H1 (cell line): ENCODE measurements around the gene MUC13. TPM values are rescaled to one million over a fixed set of nuclear protein-coding genes. Genes with fewer than 3 reads are reported as not detected.

Source experiments
- CHD7 ChIP-seq: fragments of 300-600 bp; sonication (generic); IDR thresholded peaks from 2 replicates; pipeline ENCODE4 v1.7.1; 2012; ENCODE audit warnings: low read length, moderate library complexity, mild to moderate bottlenecking, inconsistent platforms; ENCODE audit not compliant: insufficient replicate concordance
- EGR1 ChIP-seq: IDR thresholded peaks from 2 replicates; pipeline ENCODE4 v1.6.1; 2011; ENCODE audit warnings: low read depth, low read length, borderline replicate concordance
- EP300 ChIP-seq, 2 experiments: IDR thresholded peaks; 1 replicate in 1 of 2; 2 replicates in 1 of 2; pipeline ENCODE4 v1.6.1; 2011 to 2012; ENCODE audit warnings: low read depth in 2 of 2, low read length in 2 of 2, mild to moderate bottlenecking in 2 of 2, borderline replicate concordance in 1 of 2, inconsistent platforms in 1 of 2, moderate library complexity in 1 of 2
- SIX5 ChIP-seq: IDR thresholded peaks from 2 replicates; pipeline ENCODE4 v1.6.1; 2011; ENCODE audit warnings: mild to moderate bottlenecking, low read depth, low read length
- SP2 ChIP-seq: IDR thresholded peaks from 2 replicates; pipeline ENCODE4 v1.6.1; 2012; ENCODE audit warnings: mild to moderate bottlenecking, low read length, inconsistent platforms
- polyA plus RNA-seq, 7 experiments: library from polyadenylated mRNA; depleted of rRNA in 3 of 7; stranded (reverse) in 5 of 7; unstranded in 2 of 7; fragments of >200 nt in 5 of 7; fragments of 200-250 nt in 2 of 7; gene quantifications; 1 replicate in 5 of 7; 2 replicates in 1 of 7; 4 replicates in 1 of 7; pipeline versions ENCODE4 v1.2.1 to v1.2.3, GENCODE V29; 2011 to 2013; ENCODE audit warnings: missing spikeins in 2 of 7, mixed read lengths in 2 of 7
- total RNA-seq: library from RNA; stranded (reverse); fragmentation: NEBNext Ultra II Directional; extraction: Animal tissue kit (Norgen Biotek cat#: 25700); gene quantifications from 2 replicates; pipeline ENCODE4 v1.2.1, GENCODE V29; 2021
- TF ChIP-seq, protein P1 (sequence below): IDR thresholded peaks from 2 replicates; pipeline ENCODE4 v1.6.1; 2012; ENCODE audit warnings: inconsistent platforms
- TF ChIP-seq, protein P2 (sequence below), 3 experiments: IDR thresholded peaks; 1 replicate in 2 of 3; 2 replicates in 1 of 3; pipeline versions ENCODE4 v1.5.1 to v1.6.1; 2011; ENCODE audit warnings: low read length in 3 of 3, mild to moderate bottlenecking in 3 of 3, inconsistent platforms in 2 of 3, low read depth in 1 of 3, moderate library complexity in 1 of 3; ENCODE audit not compliant: insufficient read depth in 1 of 3; ENCODE audit errors: control extremely low read depth in 1 of 3

Gene MUC13
- total and polyA plus RNA-seq, 2 of the 8 experiments (the other 6 are each of a cell fraction or from before 2014, with no cell fraction given), result not detected

DNA sequence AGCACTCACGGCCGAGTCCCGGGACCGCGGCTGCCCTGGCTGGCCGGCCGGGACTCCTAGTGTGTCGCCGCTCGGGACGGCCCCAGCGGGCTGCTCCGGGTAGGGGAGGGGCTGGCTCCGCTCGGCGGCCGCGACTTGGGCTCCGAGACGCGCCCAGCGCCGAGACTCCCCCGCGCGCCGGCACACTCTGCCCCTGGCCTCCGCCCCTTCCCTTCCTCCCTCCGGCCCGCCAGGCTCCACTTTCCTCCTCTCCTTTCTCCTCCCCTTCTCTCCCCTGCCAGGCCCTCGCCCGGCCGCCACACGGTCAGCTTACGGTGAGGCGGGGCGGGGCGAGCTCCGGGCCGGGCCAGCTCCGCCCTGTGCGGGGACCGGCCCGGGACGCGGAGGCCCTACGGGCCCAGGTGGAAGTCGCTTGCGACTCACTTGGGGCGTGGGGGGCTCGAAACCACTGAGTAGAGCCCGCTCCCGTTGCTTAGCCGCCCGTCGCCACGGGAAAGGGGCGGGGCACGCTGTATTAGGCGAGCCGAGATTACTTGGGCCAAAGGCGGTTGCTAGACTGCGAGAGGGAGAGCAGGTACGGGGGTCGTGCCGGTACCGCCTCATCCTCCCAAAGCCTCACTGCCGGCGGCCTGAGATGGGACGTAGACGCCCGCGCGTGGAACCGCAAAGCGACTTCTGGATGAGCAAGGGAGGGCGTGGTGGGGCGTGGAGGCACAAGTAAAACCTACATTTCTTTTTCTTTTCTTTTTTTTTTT lies 47.2 kb downstream of the MUC13 start, which contains the start of gene ITGB5 (continued):
- TF ChIP-seq CHD7 (no peak), EGR1 (no peak), SIX5 (no peak), EP300 (IDR thresholded peaks at IDR 0.05; ENCODE audit: borderline replicate concordance in 1 of 2, low read depth in 2 of 2, low read length in 2 of 2) (no peak), SP2 (no peak)
- TF ChIP-seq, protein P1, sequence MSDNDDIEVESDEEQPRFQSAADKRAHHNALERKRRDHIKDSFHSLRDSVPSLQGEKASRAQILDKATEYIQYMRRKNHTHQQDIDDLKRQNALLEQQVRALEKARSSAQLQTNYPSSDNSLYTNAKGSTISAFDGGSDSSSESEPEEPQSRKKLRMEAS, result peak; percentile 42; the same call in 1 of the 2 replicates
- TF ChIP-seq, protein P2, sequence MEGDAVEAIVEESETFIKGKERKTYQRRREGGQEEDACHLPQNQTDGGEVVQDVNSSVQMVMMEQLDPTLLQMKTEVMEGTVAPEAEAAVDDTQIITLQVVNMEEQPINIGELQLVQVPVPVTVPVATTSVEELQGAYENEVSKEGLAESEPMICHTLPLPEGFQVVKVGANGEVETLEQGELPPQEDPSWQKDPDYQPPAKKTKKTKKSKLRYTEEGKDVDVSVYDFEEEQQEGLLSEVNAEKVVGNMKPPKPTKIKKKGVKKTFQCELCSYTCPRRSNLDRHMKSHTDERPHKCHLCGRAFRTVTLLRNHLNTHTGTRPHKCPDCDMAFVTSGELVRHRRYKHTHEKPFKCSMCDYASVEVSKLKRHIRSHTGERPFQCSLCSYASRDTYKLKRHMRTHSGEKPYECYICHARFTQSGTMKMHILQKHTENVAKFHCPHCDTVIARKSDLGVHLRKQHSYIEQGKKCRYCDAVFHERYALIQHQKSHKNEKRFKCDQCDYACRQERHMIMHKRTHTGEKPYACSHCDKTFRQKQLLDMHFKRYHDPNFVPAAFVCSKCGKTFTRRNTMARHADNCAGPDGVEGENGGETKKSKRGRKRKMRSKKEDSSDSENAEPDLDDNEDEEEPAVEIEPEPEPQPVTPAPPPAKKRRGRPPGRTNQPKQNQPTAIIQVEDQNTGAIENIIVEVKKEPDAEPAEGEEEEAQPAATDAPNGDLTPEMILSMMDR (IDR thresholded peaks at IDR 0.05; ENCODE audit: control extremely low read depth in 1 of 3, insufficient read depth in 1 of 3, low read depth in 1 of 3, low read length in 3 of 3), result no peak
